H9 (cell line): ENCODE measurements around the gene CHPF. TPM values are rescaled to one million over a fixed set of nuclear protein-coding genes. Genes with fewer than 3 reads are reported as not detected.
A peak's percentile ranks its signal among the peaks of the same experiment; 100 is the strongest.

Experiments
- DNase-seq: peaks from one replicate; pipeline ENCODE4 v3.0.0-alpha.2; 2017
- H2AFZ ChIP-seq: one replicate; pipeline ENCODE4 v1.6.1; 2013; ENCODE audit warnings: mild to moderate bottlenecking, low read length, control low read depth, moderate library complexity
- H2AK5ac ChIP-seq: 2 replicates; pipeline ENCODE4 v1.6.1; 2013; ENCODE audit warnings: low read length, control low read depth, mixed read lengths; ENCODE audit not compliant: insufficient read length
- H2BK120ac ChIP-seq: one replicate; pipeline ENCODE4 v1.6.1; 2013; ENCODE audit warnings: low read depth, mild to moderate bottlenecking, low read length, control low read depth, inconsistent platforms; ENCODE audit not compliant: poor library complexity, severe bottlenecking
- H2BK12ac ChIP-seq: 2 replicates; pipeline ENCODE4 v1.6.1; 2013; ENCODE audit warnings: low read length, control low read depth, mixed read lengths, low read depth; ENCODE audit not compliant: insufficient read length
- H2BK15ac ChIP-seq: 2 replicates; pipeline ENCODE4 v1.6.1; 2013; ENCODE audit warnings: low read depth, low read length, control low read depth
- H2BK20ac ChIP-seq: one replicate; pipeline ENCODE4 v1.6.1; 2013; ENCODE audit warnings: low read depth, mild to moderate bottlenecking, low read length, control low read depth, inconsistent platforms; ENCODE audit not compliant: poor library complexity, severe bottlenecking
- H2BK5ac ChIP-seq: 2 replicates; pipeline ENCODE4 v1.6.1; 2013; ENCODE audit warnings: low read length, control low read depth, mixed read lengths; ENCODE audit not compliant: insufficient read length
- H3K14ac ChIP-seq: 2 replicates; pipeline ENCODE4 v1.6.1; 2013; ENCODE audit warnings: low read length, control low read depth; ENCODE audit not compliant: insufficient read depth
- H3K18ac ChIP-seq: 2 replicates; pipeline ENCODE4 v1.6.1; 2013; ENCODE audit warnings: low read depth, mild to moderate bottlenecking, mixed read lengths, low read length, control low read depth; ENCODE audit not compliant: insufficient read length
- H3K23ac ChIP-seq: 2 replicates; pipeline ENCODE4 v1.6.1; 2013; ENCODE audit warnings: low read length, control low read depth, mixed read lengths, low read depth; ENCODE audit not compliant: insufficient read length
- H3K23me2 ChIP-seq: 2 replicates; pipeline ENCODE4 v1.6.1; 2013; ENCODE audit warnings: low read depth, mild to moderate bottlenecking, mixed read lengths, low read length, control low read depth; ENCODE audit not compliant: insufficient read length, poor library complexity, severe bottlenecking
- H3K27ac ChIP-seq: 2 replicates; pipeline ENCODE4 v1.5.1; 2013; ENCODE audit warnings: low read length, control low read depth, mixed read lengths, low read depth; ENCODE audit not compliant: insufficient read length
- H3K27me3 ChIP-seq: 2 replicates; pipeline ENCODE4 v1.6.1; 2013; ENCODE audit warnings: low read length, control low read depth, inconsistent platforms; ENCODE audit not compliant: insufficient read depth
- H3K4ac ChIP-seq: 2 replicates; pipeline ENCODE4 v1.6.1; 2013; ENCODE audit warnings: low read depth, mild to moderate bottlenecking, control low read depth, inconsistent platforms, low read length, moderate library complexity
- H3K4me1 ChIP-seq: 2 replicates; pipeline ENCODE4 v1.6.1; 2013; ENCODE audit warnings: low read length, control low read depth, inconsistent platforms; ENCODE audit not compliant: insufficient read depth
- H3K4me2 ChIP-seq: 2 replicates; pipeline ENCODE4 v1.6.1; 2013; ENCODE audit warnings: low read length, control low read depth, mixed read lengths; ENCODE audit not compliant: insufficient read length, insufficient read depth
- H3K56ac ChIP-seq: 2 replicates; pipeline ENCODE4 v1.6.1; 2013; ENCODE audit warnings: low read depth, mild to moderate bottlenecking, mixed read lengths, low read length, control low read depth; ENCODE audit not compliant: insufficient read length
- H3K79me1 ChIP-seq: 2 replicates; pipeline ENCODE4 v1.6.1; 2013; ENCODE audit warnings: low read depth, mild to moderate bottlenecking, moderate library complexity, low read length, control low read depth, inconsistent platforms; ENCODE audit not compliant: insufficient read depth, poor library complexity, severe bottlenecking
- H3K79me2 ChIP-seq: 2 replicates; pipeline ENCODE4 v1.6.1; 2013; ENCODE audit warnings: low read length, control low read depth, inconsistent platforms; ENCODE audit not compliant: insufficient read depth
- H3K9ac ChIP-seq: 2 replicates; pipeline ENCODE4 v1.6.1; 2013; ENCODE audit warnings: low read length, control low read depth, mixed read lengths; ENCODE audit not compliant: insufficient read length; ENCODE audit errors: extremely low read depth
- H3K9me3 ChIP-seq: one replicate; pipeline ENCODE4 v1.6.1; 2013; ENCODE audit warnings: low read depth, low read length, inconsistent platforms; ENCODE audit not compliant: control insufficient read depth
- H3T11ph ChIP-seq: one replicate; pipeline ENCODE4 v1.6.1; 2013; ENCODE audit warnings: mild to moderate bottlenecking, low read length, control low read depth, inconsistent platforms
- H4K20me1 ChIP-seq: one replicate; pipeline ENCODE4 v1.6.1; 2013; ENCODE audit not compliant: control insufficient read depth, insufficient read length, insufficient read depth
- H4K5ac ChIP-seq: 2 replicates; pipeline ENCODE4 v1.6.1; 2013; ENCODE audit warnings: low read depth, mild to moderate bottlenecking, mixed read lengths, low read length, control low read depth; ENCODE audit not compliant: insufficient read length
- H4K8ac ChIP-seq: replicated peaks from 2 replicates; pipeline ENCODE4 v1.6.1; 2013; ENCODE audit warnings: low read length, control low read depth, mixed read lengths, low read depth; ENCODE audit not compliant: insufficient read length
- H4K91ac ChIP-seq: 2 replicates; pipeline ENCODE4 v1.6.1; 2013; ENCODE audit warnings: low read depth, mild to moderate bottlenecking, moderate library complexity, mixed read lengths, low read length, control low read depth; ENCODE audit not compliant: insufficient read length
- H3K27ac Mint-ChIP-seq, 3 experiments: 2 replicates in 2 of 3; 3 replicates in 1 of 3; pipeline ENCODE4 v1.8.0; 2020 to 2021; ENCODE audit warnings: mixed read lengths in 3 of 3, mild to moderate bottlenecking in 1 of 3, moderate library complexity in 1 of 3
- H3K27me3 Mint-ChIP-seq: 2 replicates; pipeline ENCODE4 v1.8.0; 2021; ENCODE audit warnings: low read depth, mild to moderate bottlenecking, moderate library complexity, mixed read lengths
- H3K36me3 Mint-ChIP-seq, 3 experiments: 2 replicates in 2 of 3; 3 replicates in 1 of 3; pipeline ENCODE4 v1.8.0; 2020 to 2021; ENCODE audit warnings: low read depth in 3 of 3, mixed read lengths in 3 of 3; ENCODE audit not compliant: insufficient read depth in 1 of 3
- H3K4me1 Mint-ChIP-seq, 2 experiments: 2 replicates each; pipeline ENCODE4 v1.8.0; 2020; ENCODE audit warnings: mixed read lengths in 2 of 2
- H3K4me3 Mint-ChIP-seq, 2 experiments: 2 replicates in 1 of 2; 3 replicates in 1 of 2; pipeline ENCODE4 v1.8.0; 2020 to 2021; ENCODE audit warnings: mild to moderate bottlenecking in 2 of 2, mixed read lengths in 2 of 2, moderate library complexity in 1 of 2
- H3K9me3 Mint-ChIP-seq, 2 experiments: 2 replicates in 1 of 2; 3 replicates in 1 of 2; pipeline ENCODE4 v1.8.0; 2020; ENCODE audit warnings: mild to moderate bottlenecking in 2 of 2, mixed read lengths in 2 of 2, moderate library complexity in 1 of 2
- CTCF ChIP-seq: fragments of 200-600 bp; sonication (generic); conservative IDR thresholded peaks from 3 replicates; pipeline ENCODE4 v1.8.0; 2021; ENCODE audit warnings: antibody characterized with exemption, mild to moderate bottlenecking
- WGBS: extraction: QIAGEN DNeasy Blood & Tissue Kit; methylation state at CpG from one replicate; pipeline ENCODE4 v1.1.7; 2013; ENCODE audit warnings: missing lambda C conversion rate, low lambda C conversion rate, mixed read lengths; ENCODE audit not compliant: insufficient read length; ENCODE audit errors: extremely low coverage; 5-methylcytosine and 5-hydroxymethylcytosine counted together
- total RNA-seq: library from RNA; stranded (reverse); gene quantifications from 2 replicates; pipeline ENCODE4 v1.2.1, GENCODE V29; 2021

The CHPF gene
- total RNA-seq, 1 experiment from 2014 or later: 46.5 TPM

GRCh38 chr2:219545295-219545942, 1.8 kb upstream of the CHPF start:
- H3K27me3 Mint-ChIP-seq: peaks cover 39% of the 10 kb centered on the region

More at GRCh38 chr2:219545295-219545942, 1.8 kb upstream of the CHPF start:
- TF ChIP-seq CTCF: no peak
- no peak overlapping the region for H2BK15ac ChIP-seq
- no peak overlapping the region for H2BK5ac ChIP-seq
- H3K4me1 ChIP-seq: peaks cover 5% of the 10 kb centered on the region; the same call in 1 of the 2 replicates
- no peak overlapping the region for H3K23ac ChIP-seq
- H3K14ac ChIP-seq: no peak overlapping the region
- no peak overlapping the region for H3K27ac ChIP-seq
- H2AFZ ChIP-seq: no peak overlapping the region
- no peak overlapping the region for H2AK5ac ChIP-seq
- H3K79me2 ChIP-seq: no peaks in the 10 kb centered on the region
- no peak overlapping the region for H3T11ph ChIP-seq
- Mint-ChIP-seq H3K4me1 (peaks cover 18% of the 10 kb centered on the region in 2 experiments), H3K9me3 (peaks cover 0 to 4% of the 10 kb centered on the region in 2 experiments; a peak in 1 of 5 replicates), H3K36me3 (peaks cover 20 to 36% (median 33%) of the 10 kb centered on the region in 3 experiments), H3K27ac (peak overlapping the region in 1 of 3 experiments; percentile 16; a peak in 1 of 7 replicates), H3K4me3 (peak overlapping the region; percentile 87 to 92; a peak in 3 of 5 replicates)
- no peaks in the 10 kb centered on the region for H4K20me1 ChIP-seq
- H3K4me2 ChIP-seq: no peak overlapping the region
- H3K79me1 ChIP-seq: no peaks in the 10 kb centered on the region
- H2BK20ac ChIP-seq: no peak overlapping the region
- no peak overlapping the region for H3K18ac ChIP-seq
- no peak for DNase-seq
- H3K56ac ChIP-seq: no peak overlapping the region
- no peaks in the 10 kb centered on the region for H3K9me3 ChIP-seq
- no peak overlapping the region for H4K5ac ChIP-seq
- no peak overlapping the region for H2BK12ac ChIP-seq
- H4K91ac ChIP-seq: no peak overlapping the region
- H3K9ac ChIP-seq: peak overlapping the region; percentile 25
- H2BK120ac ChIP-seq: no peak overlapping the region
- H3K4ac ChIP-seq: no peak overlapping the region
- no peaks in the 10 kb centered on the region; the same call in 1 of the 2 replicates for H3K27me3 ChIP-seq
- WGBS: no CpG with 5 or more reads among the region's 3 CpGs
- peaks cover 16% of the 10 kb centered on the region for H3K23me2 ChIP-seq
- no peak overlapping the region for H4K8ac ChIP-seq
